ENCODE results near the gene CDIPT. TPM values are rescaled to one million over a fixed set of nuclear protein-coding genes. Genes with fewer than 3 reads are reported as not detected.
"Not testable (repeated sequence)": the region's sequence is repeated elsewhere in the genome, so short reads cannot be mapped to it uniquely, and the experiment has no call there.

The CDIPT gene
- total RNA-seq, 1 donor from 2014 or later, result 75.4 TPM

GRCh38 chr16:29834079-29834478 is 28.9 kb downstream of the CDIPT start:
- no peak overlapping the region for H3K27ac ChIP-seq
- DNase-seq (no peak), ATAC-seq (no peak)
- intact Hi-C loops (cut with DNase I), result no loop called here
- H3K4me1 ChIP-seq, result peaks cover 9% of the 10 kb centered on the region
- H3K27me3 ChIP-seq (ENCODE audit: low read depth), result no peaks in the 10 kb centered on the region
- H3K36me3 ChIP-seq, result peaks cover 97% of the 10 kb centered on the region
- TF ChIP-seq CTCF (IDR thresholded peaks at IDR 0.05), result no peak
- H3K4me3 ChIP-seq, result no peak overlapping the region
- no peaks in the 10 kb centered on the region for H3K9me3 ChIP-seq

- H3K4me3 ChIP-seq; H3K9me3 ChIP-seq; intact Hi-C loops (cut with DNase I); ATAC-seq; H3K27ac ChIP-seq; DNase-seq; H3K27me3 ChIP-seq (ENCODE audit: low read depth): not testable (repeated sequence)
- Histone ChIP-seq H3K4me1 (peaks cover 18% of the 10 kb centered on the region), H3K36me3 (peaks cover 89% of the 10 kb centered on the region)
Observed at GRCh38 chr16:29833219-29833618, 29.8 kb downstream of the CDIPT start.

DNA sequence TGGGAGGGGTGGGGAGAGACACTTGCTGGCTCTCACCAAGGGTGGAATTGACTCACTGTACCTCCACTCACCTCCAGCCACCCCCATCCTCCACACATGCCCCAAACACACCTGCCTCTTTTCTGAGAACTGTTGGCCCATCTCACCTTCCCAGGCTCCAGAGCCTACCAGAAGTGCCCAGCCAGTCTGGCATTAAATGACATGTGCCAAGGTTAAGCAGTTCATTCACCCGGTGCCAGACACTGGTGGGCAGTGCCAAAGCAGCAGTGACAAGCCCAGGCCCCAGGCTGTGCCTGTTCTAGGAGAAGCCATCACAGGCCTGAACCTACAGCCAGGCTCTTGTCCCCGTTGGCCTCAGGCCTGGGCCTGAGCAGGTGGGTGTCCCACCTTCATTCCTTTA is 31.5 kb downstream of the CDIPT start:
- no peaks in the 10 kb centered on the region for H3K27me3 ChIP-seq (ENCODE audit: low read depth)
- no peaks in the 10 kb centered on the region for H3K9me3 ChIP-seq
- no peak overlapping the region for H3K27ac ChIP-seq
- H3K4me3 ChIP-seq, result no peak overlapping the region
- H3K36me3 ChIP-seq, result peaks cover 71% of the 10 kb centered on the region
- DNase-seq (no peak), ATAC-seq (no peak)
- intact Hi-C loops (cut with DNase I), result no loop called here
- H3K4me1 ChIP-seq, result peaks cover 34% of the 10 kb centered on the region
- TF ChIP-seq CTCF (IDR thresholded peaks at IDR 0.05), result no peak

DNA sequence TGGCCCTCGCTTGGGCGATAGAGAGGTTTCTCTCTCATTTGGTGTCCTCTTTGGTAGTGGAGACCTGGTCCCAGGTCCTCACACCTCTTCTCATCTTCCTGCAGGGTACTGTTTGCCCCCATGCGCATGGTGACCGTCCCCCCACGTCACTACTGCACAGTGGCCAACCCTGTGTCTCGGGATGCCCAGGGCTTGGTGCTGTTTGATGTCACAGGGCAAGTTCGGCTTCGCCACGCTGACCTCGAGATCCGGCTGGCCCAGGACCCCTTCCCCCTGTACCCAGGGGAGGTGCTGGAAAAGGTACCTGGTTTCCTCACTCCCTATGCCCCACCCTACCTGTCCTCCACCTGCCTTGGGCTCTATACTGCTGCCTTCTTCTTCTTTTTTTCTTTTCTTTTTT is 32.3 kb downstream of the CDIPT start:
- H3K27me3 ChIP-seq (ENCODE audit: low read depth), result no peaks in the 10 kb centered on the region
- ATAC-seq, result no peak
- peaks cover 42% of the 10 kb centered on the region for H3K4me1 ChIP-seq
- H3K4me3 ChIP-seq, result no peak overlapping the region
- H3K36me3 ChIP-seq, result peaks cover 67% of the 10 kb centered on the region
- intact Hi-C loops (cut with DNase I), result no loop called here
- no peak overlapping the region for H3K27ac ChIP-seq
- TF ChIP-seq CTCF (IDR thresholded peaks at IDR 0.05), result no peak
- no peaks in the 10 kb centered on the region for H3K9me3 ChIP-seq
- no peak for DNase-seq

DNA sequence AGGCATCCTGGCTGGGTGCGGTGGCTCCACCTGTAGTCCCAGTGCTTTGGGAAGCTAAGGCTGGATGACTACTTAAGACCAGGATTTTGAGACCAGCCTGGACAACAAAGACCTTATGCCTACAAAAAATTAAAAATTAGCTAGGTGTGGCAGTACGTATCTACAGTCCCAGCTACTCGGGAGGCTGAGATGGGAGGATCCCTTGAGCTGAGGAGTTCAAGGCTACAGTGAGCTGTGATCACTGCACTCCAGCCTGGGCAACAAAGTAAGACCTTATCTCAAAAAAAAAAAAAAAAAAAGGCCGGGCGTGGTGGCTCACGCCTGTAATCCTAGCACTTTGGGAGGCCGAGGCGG is 36.7 kb downstream of the CDIPT start:
- no peaks in the 10 kb centered on the region for H3K27me3 ChIP-seq (ENCODE audit: low read depth)
- DNase-seq (no peak), ATAC-seq (no peak)
- H3K4me3 ChIP-seq, result no peak overlapping the region
- H3K9me3 ChIP-seq, result no peaks in the 10 kb centered on the region
- H3K36me3 ChIP-seq, result peaks cover 23% of the 10 kb centered on the region
- TF ChIP-seq CTCF (IDR thresholded peaks at IDR 0.05), result no peak
- H3K27ac ChIP-seq, result peak overlapping the region; percentile 89
- H3K4me1 ChIP-seq, result peaks cover 86% of the 10 kb centered on the region
- intact Hi-C loops (cut with DNase I), result no loop called here

DNA sequence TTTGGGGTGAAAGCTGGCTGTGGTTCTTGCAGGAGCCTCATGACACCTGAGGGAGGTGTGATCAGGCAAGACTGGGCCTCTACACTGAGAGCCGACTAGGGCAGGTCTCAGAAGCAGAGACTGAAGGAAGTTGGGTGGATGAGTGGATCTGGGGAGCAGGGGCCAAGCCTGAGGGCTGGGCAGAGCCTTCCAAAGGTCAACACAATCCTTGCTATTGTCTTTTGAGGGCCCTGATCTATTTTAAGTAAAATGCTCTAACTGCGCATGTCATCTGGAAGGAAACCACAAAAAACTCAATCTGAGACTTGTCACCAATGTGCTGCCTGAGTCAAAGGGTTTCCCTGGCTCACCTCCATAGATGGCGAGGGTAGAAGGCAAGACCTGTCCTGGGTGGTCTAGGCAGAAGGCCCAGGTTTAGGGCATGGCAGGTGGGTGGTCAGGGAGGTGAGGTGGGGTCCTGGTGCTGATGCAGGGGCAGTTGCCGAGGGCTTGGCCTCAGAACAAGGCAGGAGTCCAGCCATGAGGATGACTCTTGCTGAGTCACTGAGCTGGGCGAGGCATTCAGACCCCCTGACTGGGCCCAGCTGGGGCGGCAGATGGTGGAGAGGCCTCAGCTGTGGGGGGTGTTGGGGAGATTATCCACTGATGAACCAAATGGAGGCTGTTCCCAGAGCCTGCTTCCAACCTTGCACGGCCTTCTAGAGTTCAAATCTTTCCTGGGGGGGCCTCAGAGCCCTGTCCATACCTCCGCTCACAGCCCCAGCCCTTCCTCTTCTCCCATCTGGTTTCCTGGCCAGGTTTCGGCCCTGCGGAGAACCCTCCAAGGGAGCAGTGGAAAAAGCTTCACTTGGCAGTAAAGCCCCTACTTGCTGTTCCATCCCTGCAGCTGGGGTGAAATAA is 37.6 kb downstream of the CDIPT start:
- Histone ChIP-seq H3K27me3 (ENCODE audit: low read depth) (no peaks in the 10 kb centered on the region), H3K36me3 (peaks cover 14% of the 10 kb centered on the region), H3K4me3 (peak overlapping the region; percentile 19), H3K9me3 (no peaks in the 10 kb centered on the region), H3K4me1 (peaks cover 90% of the 10 kb centered on the region), H3K27ac (peak overlapping the region; percentile 89)
- no peak for ATAC-seq
- no peak for TF ChIP-seq CTCF (IDR thresholded peaks at IDR 0.05)
- no peak for DNase-seq
- intact Hi-C loops (cut with DNase I), result no loop called here
